ENCODE measurements around the gene CLPX. TPM values are rescaled to one million over a fixed set of nuclear protein-coding genes. Genes with fewer than 3 reads are reported as not detected.
"Not testable (repeated sequence)": the region's sequence is repeated elsewhere in the genome, so short reads cannot be mapped to it uniquely, and the experiment has no call there.

The CLPX gene
- total RNA-seq, 2 donors from 2014 or later, result 41.8 to 62.0 TPM

DNA sequence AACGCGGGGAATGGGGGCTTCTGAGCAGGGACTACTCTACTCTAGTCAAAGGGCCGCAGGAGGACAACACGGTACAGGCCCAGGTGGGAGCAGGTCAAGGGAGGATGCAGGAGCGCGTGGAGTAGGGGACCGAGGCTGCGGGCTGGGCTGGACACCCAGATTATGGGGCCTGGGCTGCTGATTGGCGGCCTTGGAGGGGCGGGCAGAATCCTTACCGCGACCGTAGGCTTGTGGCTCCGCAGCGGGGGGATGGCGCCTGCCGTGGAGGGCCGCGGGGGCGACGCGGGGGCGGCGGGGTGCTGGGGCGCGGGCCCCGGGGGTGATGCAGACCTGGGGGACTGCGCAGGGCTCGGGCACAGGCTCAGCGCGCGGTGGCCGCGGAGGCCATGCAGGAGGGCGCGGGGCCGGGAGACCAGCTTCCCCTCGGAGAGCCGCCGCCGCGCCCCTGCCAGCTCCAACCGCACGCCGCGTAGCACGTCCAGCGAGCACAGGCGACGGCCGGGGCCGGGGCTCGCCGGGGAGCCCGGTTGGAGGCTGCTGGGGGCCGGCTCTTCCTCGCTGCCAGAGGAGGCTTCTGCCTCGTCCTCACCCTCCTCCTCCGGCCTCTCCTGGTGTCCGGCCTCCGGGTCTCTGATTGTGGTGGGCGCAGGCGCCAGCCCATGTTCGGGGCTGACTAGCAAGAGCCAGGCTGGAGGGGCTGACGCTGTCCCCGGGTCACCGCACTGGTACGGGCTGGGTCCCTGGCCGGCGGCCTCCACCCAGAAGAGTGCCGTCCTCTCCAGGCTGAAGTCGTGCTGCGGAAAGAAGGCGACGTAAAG lies 83.0 kb downstream of the CLPX start:
- intact Hi-C loops (cut with DNase I), result loop anchor here (2.0 to 5.0 kb wide), 2 partner anchors 47 to 70 kb away; no protein-coding TSS in a partner anchor
- H3K36me3 ChIP-seq, result no peaks in the 10 kb centered on the region
- DNase-seq, result no peak
- H3K27me3 ChIP-seq, result no peaks in the 10 kb centered on the region
- TF ChIP-seq, protein P1, sequence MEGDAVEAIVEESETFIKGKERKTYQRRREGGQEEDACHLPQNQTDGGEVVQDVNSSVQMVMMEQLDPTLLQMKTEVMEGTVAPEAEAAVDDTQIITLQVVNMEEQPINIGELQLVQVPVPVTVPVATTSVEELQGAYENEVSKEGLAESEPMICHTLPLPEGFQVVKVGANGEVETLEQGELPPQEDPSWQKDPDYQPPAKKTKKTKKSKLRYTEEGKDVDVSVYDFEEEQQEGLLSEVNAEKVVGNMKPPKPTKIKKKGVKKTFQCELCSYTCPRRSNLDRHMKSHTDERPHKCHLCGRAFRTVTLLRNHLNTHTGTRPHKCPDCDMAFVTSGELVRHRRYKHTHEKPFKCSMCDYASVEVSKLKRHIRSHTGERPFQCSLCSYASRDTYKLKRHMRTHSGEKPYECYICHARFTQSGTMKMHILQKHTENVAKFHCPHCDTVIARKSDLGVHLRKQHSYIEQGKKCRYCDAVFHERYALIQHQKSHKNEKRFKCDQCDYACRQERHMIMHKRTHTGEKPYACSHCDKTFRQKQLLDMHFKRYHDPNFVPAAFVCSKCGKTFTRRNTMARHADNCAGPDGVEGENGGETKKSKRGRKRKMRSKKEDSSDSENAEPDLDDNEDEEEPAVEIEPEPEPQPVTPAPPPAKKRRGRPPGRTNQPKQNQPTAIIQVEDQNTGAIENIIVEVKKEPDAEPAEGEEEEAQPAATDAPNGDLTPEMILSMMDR (IDR thresholded peaks at IDR 0.05), result peak; percentile 8
- no peak overlapping the region for H3K4me3 ChIP-seq
- H3K27ac ChIP-seq, result no peak overlapping the region
- H3K9me3 ChIP-seq, result no peaks in the 10 kb centered on the region
- no peak overlapping the region for H3K9ac ChIP-seq (ENCODE audit: low read depth in 2 of 2, low read length in 2 of 2)
- no peaks in the 10 kb centered on the region for H3K4me1 ChIP-seq

DNA sequence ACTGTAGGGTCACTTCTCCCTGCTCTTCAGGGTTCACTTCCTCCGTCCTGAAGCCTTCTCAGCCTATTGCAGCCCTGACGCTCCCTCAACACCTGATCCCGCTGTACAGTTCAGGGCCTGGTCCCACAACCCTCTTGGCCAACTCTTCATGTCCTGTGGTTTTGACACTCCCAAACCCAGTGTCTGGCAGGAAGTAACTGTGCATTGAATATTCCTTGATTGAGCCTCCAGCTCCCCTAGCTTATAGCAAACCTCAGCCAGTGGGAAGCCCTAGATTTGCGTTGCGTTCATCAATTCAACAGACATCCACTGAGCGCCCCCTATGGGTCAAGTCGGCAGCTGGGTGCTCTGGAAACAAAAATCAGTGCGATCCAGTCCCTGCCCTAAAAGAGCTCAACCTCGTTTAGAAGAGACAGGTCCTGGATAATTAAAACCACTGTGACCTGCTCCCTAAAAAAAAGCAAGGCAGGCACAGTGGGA lies 83.7 kb downstream of the CLPX start:
- no peaks in the 10 kb centered on the region for H3K4me1 ChIP-seq
- H3K27me3 ChIP-seq, result no peaks in the 10 kb centered on the region
- no peak overlapping the region for H3K9ac ChIP-seq (ENCODE audit: low read depth in 2 of 2, low read length in 2 of 2)
- intact Hi-C loops (cut with DNase I), result loop anchor here (2.0 to 5.0 kb wide), 2 partner anchors 47 to 69 kb away; no protein-coding TSS in a partner anchor
- TF ChIP-seq, protein P1 (IDR thresholded peaks at IDR 0.05), result peak; percentile 71
- no peaks in the 10 kb centered on the region for H3K9me3 ChIP-seq
- H3K4me3 ChIP-seq, result no peak overlapping the region
- H3K27ac ChIP-seq, result no peak overlapping the region
- H3K36me3 ChIP-seq, result no peaks in the 10 kb centered on the region
- DNase-seq, result peak; percentile 86

DNA sequence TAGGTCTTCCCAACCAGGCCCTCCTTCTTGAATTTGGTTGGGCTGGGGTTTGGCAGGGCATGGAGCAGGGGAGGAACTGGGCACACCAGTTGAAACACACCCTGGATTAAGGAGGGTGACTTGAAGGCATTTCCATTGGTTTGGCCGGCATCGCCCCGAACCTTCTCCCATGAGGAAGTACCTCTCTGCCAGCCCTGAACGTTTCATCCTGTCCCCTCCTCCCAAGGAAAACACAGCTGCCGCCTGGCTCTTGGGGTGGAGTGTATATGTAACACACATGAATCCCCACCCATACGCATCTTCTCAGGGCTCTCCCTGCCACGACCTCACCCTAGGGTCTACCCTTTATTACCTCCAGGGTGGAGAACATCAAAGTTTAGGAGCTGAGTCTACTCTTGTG lies 84.7 kb downstream of the CLPX start:
- no peak overlapping the region for H3K9ac ChIP-seq (ENCODE audit: low read depth in 2 of 2, low read length in 2 of 2)
- H3K4me1 ChIP-seq, result no peaks in the 10 kb centered on the region
- no peaks in the 10 kb centered on the region for H3K9me3 ChIP-seq
- TF ChIP-seq, protein P1 (IDR thresholded peaks at IDR 0.05), result no peak
- H3K27ac ChIP-seq, result no peak overlapping the region
- no peaks in the 10 kb centered on the region for H3K27me3 ChIP-seq
- DNase-seq, result peak; percentile 77
- H3K36me3 ChIP-seq, result no peaks in the 10 kb centered on the region
- H3K4me3 ChIP-seq, result no peak overlapping the region
- intact Hi-C loops (cut with DNase I), result loop anchor here (2.0 to 5.0 kb wide), 2 partner anchors 46 to 68 kb away; no protein-coding TSS in a partner anchor

DNA sequence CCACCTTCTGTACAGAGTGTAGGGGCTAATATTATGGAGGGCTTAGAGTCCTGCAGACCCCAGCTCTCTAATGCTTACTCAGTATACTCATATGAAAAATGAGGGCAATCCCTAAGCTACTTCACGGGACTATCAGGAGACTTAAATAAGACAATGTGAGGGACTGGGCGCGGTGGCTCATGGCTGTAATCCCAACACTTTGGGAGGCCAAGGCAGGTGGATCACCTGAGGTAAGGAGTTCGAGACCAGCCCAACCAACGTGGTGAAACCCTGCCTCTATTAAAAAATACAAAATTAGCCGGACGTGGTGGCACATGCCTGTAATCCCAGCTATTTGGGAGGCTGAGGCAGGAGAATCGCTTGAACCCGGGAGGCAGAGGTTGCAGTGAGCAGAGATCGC lies 85.3 kb downstream of the CLPX start:
- H3K27ac ChIP-seq; DNase-seq; H3K27me3 ChIP-seq; H3K9me3 ChIP-seq; H3K36me3 ChIP-seq; H3K9ac ChIP-seq (ENCODE audit: low read depth in 2 of 2, low read length in 2 of 2); H3K4me1 ChIP-seq; H3K4me3 ChIP-seq: not testable (repeated sequence)
- intact Hi-C loops (cut with DNase I), result loop anchor here (2.0 to 5.0 kb wide), 2 partner anchors 45 to 68 kb away; no protein-coding TSS in a partner anchor

DNA sequence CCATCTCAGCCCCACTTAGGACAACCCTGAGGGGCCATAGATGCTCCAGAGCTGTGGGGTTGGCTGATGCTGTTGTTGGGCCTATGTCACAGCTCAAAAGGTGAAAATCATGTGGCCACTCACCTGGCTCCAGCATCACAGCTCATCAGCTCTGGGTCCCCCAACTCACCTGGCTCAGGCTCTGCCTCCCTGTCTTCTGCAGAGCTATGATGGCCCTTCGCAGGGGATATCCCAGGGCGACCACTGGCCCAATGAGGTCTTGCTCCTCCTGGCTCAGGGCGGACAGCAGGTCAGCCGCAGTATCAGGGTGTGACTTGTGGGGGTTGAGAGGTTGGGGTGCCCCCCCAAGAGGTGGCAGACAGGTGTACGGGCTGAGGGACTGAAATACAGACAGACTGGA lies 85.8 kb downstream of the CLPX start:
- H3K9me3 ChIP-seq, result no peaks in the 10 kb centered on the region
- H3K9ac ChIP-seq (ENCODE audit: low read depth in 2 of 2, low read length in 2 of 2), result no peak overlapping the region
- TF ChIP-seq, protein P1 (IDR thresholded peaks at IDR 0.05), result no peak
- H3K27ac ChIP-seq, result no peak overlapping the region
- intact Hi-C loops (cut with DNase I), result no loop called here
- H3K27me3 ChIP-seq, result no peaks in the 10 kb centered on the region
- H3K4me3 ChIP-seq, result no peak overlapping the region
- no peaks in the 10 kb centered on the region for H3K36me3 ChIP-seq
- no peaks in the 10 kb centered on the region for H3K4me1 ChIP-seq
- DNase-seq, result no peak

Other genes with a start within 250 kb of the CLPX start
- 10 to 100 TPM; 76.3 to 85.8 TPM for gene SPG21, start 195.4 kb downstream of the CLPX start, total RNA-seq
- gene MTFMT, start 155.7 kb downstream of the CLPX start, total RNA-seq, result 10 to 100 TPM; 22.1 to 25.9 TPM
- 100 to 1,000 TPM in 1 of 2 donors, 10 to 100 TPM in 1; 73.1 to 102 TPM for gene SLC51B, start 140.0 kb downstream of the CLPX start, total RNA-seq
- 1 to 10 TPM; 3.1 to 6.7 TPM for gene RASL12, start 117.4 kb downstream of the CLPX start, total RNA-seq
- gene KBTBD13, start 108.6 kb downstream of the CLPX start, total RNA-seq, result not detected
- gene UBAP1L, start 70.1 kb downstream of the CLPX start, total RNA-seq, result 1 to 10 TPM; 1.2 to 3.7 TPM
- gene PDCD7, start 51.5 kb downstream of the CLPX start, total RNA-seq, result 10 to 100 TPM; 20.7 to 21.2 TPM
- 1 to 10 TPM; 3.7 to 8.7 TPM for gene CILP, start 26.1 kb upstream of the CLPX start, total RNA-seq
- 1 to 10 TPM; 9.5 to 9.9 TPM for gene PARP16, start 101.5 kb upstream of the CLPX start, total RNA-seq
- gene RNU5A-1, start 110.7 kb upstream of the CLPX start, total RNA-seq, result not detected
- 10 to 100 TPM in 1 of 2 donors, not detected in 1; 26.1 TPM for gene RNU5B-1, start 119.3 kb upstream of the CLPX start, total RNA-seq
- gene IGDCC3, start 192.7 kb upstream of the CLPX start, total RNA-seq, result under 1 TPM in 1 of 2 donors, not detected in 1; 0.12 TPM
- 1 to 10 TPM in 1 of 2 donors, under 1 TPM in 1; 0.96 to 1.9 TPM for gene IGDCC4, start 237.6 kb upstream of the CLPX start, total RNA-seq

All from colonic mucosa (tissue), 4 donors.